Chondrocyte (in vitro differentiated cells): ENCODE results near the gene HES6. TPM values are rescaled to one million over a fixed set of nuclear protein-coding genes. Genes with fewer than 3 reads are reported as not detected.

Experiments used
- DNase-seq: peaks from one replicate; pipeline ENCODE4 v3.0.0; 2021; ENCODE audit warnings: mixed read lengths, low spot score
- H3K27ac Mint-ChIP-seq: one replicate; pipeline ENCODE4 v1.8.0; 2021; ENCODE audit warnings: mild to moderate bottlenecking, moderate library complexity, mixed read lengths; ENCODE audit not compliant: unreplicated experiment
- H3K27me3 Mint-ChIP-seq: 2 replicates; pipeline ENCODE4 v1.8.0; 2021; ENCODE audit warnings: low read depth, mixed read lengths
- H3K36me3 Mint-ChIP-seq: 2 replicates; pipeline ENCODE4 v1.8.0; 2021; ENCODE audit warnings: low read depth, mixed read lengths
- H3K4me1 Mint-ChIP-seq: 2 replicates; pipeline ENCODE4 v1.8.0; 2021; ENCODE audit warnings: low read depth, mild to moderate bottlenecking, mixed read lengths
- H3K4me3 Mint-ChIP-seq: one replicate; pipeline ENCODE4 v1.8.0; 2021; ENCODE audit warnings: mild to moderate bottlenecking, moderate library complexity, mixed read lengths; ENCODE audit not compliant: unreplicated experiment
- H3K9me3 Mint-ChIP-seq: 2 replicates; pipeline ENCODE4 v1.8.0; 2021; ENCODE audit warnings: low read depth, mixed read lengths
- total RNA-seq: library from RNA; stranded (reverse); gene quantifications from 3 replicates; pipeline ENCODE4 v1.2.1, GENCODE V29; 2021
- TF ChIP-seq, protein P1 (sequence below): fragments of 200-600 bp; sonication (generic); IDR thresholded peaks from 2 replicates; pipeline ENCODE4 v1.5.0; 2021; ENCODE audit warnings: antibody characterized with exemption, mild to moderate bottlenecking, moderate library complexity

HES6 gene
- total RNA-seq, 1 donor from 2014 or later, result 16.2 TPM

DNA sequence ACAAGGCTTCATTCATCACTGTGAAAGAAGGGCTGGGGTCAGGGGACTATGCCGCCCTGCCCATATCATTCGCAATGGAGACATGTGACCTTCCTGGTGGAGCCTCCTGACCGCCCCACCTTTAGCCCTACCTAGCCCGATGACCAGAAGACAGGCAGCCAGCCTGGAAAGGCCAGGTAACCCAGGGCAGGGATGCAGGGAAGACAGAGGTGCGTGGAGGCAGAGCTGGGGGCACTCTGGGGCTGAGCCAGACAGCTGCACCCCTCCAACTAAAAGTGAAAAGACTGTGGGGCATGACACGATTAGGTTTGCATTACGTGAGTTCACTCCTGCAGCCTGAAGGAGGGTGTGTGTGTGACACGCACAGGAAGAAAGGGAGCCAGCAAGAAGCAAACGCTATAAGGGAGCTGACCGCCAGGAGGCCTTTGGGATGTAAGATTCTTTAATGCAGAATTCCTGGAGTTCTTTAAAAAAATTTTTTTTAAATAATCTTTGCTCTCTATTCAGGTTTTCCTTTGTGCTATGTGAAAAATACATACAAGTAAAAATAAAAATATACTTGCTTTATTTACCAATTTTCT lies 3.7 kb upstream of the HES6 start:
- H3K27ac Mint-ChIP-seq, result no peak overlapping the region
- H3K9me3 Mint-ChIP-seq, result no peaks in the 10 kb centered on the region
- no peak for DNase-seq
- peaks cover 17% of the 10 kb centered on the region for H3K4me1 Mint-ChIP-seq
- no peak overlapping the region for H3K4me3 Mint-ChIP-seq
- TF ChIP-seq, protein P1, sequence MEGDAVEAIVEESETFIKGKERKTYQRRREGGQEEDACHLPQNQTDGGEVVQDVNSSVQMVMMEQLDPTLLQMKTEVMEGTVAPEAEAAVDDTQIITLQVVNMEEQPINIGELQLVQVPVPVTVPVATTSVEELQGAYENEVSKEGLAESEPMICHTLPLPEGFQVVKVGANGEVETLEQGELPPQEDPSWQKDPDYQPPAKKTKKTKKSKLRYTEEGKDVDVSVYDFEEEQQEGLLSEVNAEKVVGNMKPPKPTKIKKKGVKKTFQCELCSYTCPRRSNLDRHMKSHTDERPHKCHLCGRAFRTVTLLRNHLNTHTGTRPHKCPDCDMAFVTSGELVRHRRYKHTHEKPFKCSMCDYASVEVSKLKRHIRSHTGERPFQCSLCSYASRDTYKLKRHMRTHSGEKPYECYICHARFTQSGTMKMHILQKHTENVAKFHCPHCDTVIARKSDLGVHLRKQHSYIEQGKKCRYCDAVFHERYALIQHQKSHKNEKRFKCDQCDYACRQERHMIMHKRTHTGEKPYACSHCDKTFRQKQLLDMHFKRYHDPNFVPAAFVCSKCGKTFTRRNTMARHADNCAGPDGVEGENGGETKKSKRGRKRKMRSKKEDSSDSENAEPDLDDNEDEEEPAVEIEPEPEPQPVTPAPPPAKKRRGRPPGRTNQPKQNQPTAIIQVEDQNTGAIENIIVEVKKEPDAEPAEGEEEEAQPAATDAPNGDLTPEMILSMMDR, result peak; percentile 55
- H3K27me3 Mint-ChIP-seq, result no peaks in the 10 kb centered on the region
- H3K36me3 Mint-ChIP-seq, result peaks cover 8% of the 10 kb centered on the region

DNA sequence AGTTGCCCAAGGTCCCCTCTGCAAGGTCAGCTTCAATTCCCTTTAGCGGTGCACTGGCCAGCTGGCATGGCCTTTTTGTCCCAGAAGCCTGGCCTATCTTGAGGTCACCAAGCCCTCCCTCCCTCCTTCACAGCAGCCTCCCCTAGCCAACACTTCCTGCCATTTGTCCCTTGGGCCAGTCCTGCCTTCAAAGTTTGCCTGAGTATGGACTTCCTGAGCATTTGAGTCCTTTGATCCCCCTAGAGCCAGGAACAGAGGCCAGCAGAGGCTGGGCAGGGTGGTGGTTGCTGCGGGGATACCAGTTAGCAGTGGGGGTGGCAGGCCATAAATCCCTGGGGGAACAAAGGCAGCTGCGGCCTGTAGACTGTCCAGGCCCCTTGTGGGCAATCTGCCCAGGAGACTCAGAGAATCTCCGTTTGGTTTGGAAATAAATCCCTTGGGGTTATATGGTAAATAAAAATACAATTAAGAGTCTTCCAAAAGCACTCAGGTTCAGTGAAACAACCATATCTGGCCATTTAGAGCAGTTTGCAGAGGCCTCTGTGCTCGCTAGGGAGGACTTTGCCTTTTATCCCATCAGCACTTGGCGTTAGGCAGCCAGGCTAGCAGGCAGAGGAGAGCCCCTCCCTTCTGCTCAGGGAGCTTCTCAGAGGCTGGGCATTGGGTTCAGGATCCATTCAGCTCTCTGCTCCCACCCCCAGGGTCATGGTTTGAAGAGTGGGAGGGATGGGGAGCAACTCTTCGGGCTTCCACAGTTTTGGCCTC lies 3.1 kb upstream of the HES6 start:
- Mint-ChIP-seq H3K4me1 (peaks cover 17% of the 10 kb centered on the region), H3K27ac (no peak overlapping the region), H3K27me3 (no peaks in the 10 kb centered on the region), H3K9me3 (no peaks in the 10 kb centered on the region), H3K36me3 (peaks cover 8% of the 10 kb centered on the region), H3K4me3 (no peak overlapping the region)
- peak; percentile 51 for DNase-seq
- TF ChIP-seq, protein P1, result no peak

DNA sequence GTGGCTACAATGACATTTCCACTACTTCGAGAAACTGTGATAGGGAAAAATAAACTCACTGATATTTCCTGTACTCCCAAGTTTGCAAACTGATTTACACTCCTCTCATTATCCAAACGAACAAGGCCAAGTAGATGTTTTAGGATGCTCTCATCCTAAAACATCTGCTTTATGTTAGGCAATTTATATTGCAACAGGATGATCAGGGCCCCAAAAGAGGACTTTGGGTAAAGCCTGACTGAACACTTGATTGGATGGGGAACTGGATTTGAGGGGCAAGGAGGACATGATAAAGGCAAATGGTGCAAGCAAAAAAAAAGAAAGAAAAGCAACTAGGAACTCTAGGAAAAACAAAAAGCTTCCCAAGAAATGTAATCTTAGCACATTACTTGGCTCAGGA lies 2.1 kb upstream of the HES6 start:
- Mint-ChIP-seq H3K4me3 (no peak overlapping the region), H3K4me1 (peaks cover 17% of the 10 kb centered on the region), H3K27ac (no peak overlapping the region), H3K9me3 (no peaks in the 10 kb centered on the region), H3K27me3 (no peaks in the 10 kb centered on the region), H3K36me3 (peaks cover 5% of the 10 kb centered on the region)
- TF ChIP-seq, protein P1, result no peak
- DNase-seq, result no peak

DNA sequence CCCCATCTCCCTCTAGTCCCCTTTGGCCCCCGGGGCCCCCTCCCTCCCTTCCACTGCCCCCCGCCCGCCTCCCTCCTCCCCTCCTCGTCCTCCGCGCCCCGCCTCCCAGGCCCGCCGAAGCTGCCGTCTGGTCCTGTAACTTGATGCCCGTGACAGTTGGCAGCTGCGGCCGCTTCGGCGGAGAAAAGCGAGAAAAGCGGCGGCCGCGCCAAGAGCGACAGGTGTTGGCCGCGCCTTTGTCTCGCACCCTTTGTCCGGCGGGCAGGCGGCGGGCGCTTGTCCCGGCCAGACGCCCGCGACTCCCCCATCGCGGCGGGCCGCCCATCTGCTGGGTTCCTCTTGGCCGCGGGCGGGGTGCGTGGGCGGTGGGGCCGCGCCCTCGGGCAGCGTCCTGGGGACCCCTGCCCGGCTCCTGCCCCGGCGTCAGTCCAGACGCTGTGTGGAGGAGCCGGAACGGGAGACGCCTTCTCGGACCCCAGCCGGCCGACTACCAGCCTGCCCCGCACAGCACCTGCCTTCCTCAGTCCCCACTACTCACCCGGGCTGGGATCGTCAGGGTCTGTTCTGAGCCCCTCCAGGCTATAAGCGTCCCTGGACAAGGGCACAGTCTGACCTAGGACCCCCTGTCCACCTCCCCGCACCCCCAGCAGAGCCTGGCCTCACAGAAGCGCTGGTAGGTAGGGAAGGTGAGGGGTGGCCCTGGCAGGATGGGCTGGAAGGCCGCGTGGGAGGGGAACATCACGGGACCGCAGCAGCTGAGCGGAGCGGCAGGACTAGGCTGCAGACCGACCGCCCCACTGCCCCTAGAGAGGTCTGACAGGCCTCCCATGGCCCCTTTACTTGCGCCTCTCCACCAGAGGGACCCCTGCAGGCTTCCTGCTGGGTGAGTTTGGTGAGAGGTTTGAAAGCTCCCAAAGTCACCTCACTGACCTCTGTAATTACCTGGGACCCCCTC lies 1.2 kb upstream of the HES6 start:
- H3K27ac Mint-ChIP-seq, result no peak overlapping the region
- peak; percentile 72 for DNase-seq
- no peaks in the 10 kb centered on the region for H3K27me3 Mint-ChIP-seq
- H3K4me3 Mint-ChIP-seq, result no peak overlapping the region
- H3K9me3 Mint-ChIP-seq, result no peaks in the 10 kb centered on the region
- TF ChIP-seq, protein P1, result no peak
- peaks cover 17% of the 10 kb centered on the region for H3K4me1 Mint-ChIP-seq
- peaks cover 4% of the 10 kb centered on the region for H3K36me3 Mint-ChIP-seq

DNA sequence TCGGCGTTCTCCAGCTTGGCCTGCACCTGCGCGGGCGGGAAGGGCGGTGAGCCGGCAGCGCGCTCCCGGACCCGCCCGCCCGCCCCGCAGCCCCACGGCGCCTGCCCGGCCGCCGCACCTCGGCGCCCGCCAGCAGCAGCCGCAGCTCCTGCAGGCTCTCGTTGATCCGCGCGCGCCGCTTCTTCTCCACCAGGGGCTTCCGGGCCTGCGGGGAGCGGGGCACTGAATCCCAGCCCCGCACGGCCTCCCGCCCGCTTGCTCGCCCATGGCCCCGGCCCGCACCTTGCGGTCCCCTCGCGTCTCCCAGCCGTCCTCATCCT lies 335 bp downstream of the HES6 start:
- TF ChIP-seq, protein P1, result no peak
- peak overlapping the region; percentile 44 for H3K4me3 Mint-ChIP-seq
- no peaks in the 10 kb centered on the region for H3K9me3 Mint-ChIP-seq
- no peaks in the 10 kb centered on the region for H3K36me3 Mint-ChIP-seq
- DNase-seq, result peak; percentile 84
- H3K27me3 Mint-ChIP-seq, result no peaks in the 10 kb centered on the region
- peaks cover 17% of the 10 kb centered on the region for H3K4me1 Mint-ChIP-seq
- H3K27ac Mint-ChIP-seq, result no peak overlapping the region
